ELF-1 (cell line): ENCODE results near the gene RBMS1.

Experiments
- DNase-seq: peaks from one replicate; pipeline ENCODE4 v3.0.0-alpha.2; 2016; ENCODE audit warnings: low read depth, low spot score

Gene RBMS1

GRCh38 chr2:160278101-160278878 lies 215.3 kb downstream of the RBMS1 start:
- DNase-seq: no peak

- no peak for DNase-seq
Measured at GRCh38 chr2:160277151-160277550, 216.5 kb downstream of the RBMS1 start.

- DNase-seq: no peak
Measured at GRCh38 chr2:160275656-160276055, 218.0 kb downstream of the RBMS1 start.

GRCh38 chr2:160271171-160272086 lies 222.2 kb downstream of the RBMS1 start:
- peak; percentile 71 for DNase-seq

- peak; percentile 88 for DNase-seq
Measured at GRCh38 chr2:160270571-160271113, 223.0 kb downstream of the RBMS1 start.

GRCh38 chr2:160269803-160270570 lies 223.6 kb downstream of the RBMS1 start:
- peak; percentile 99 for DNase-seq

GRCh38 chr2:160269365-160269764 lies 224.2 kb downstream of the RBMS1 start:
- DNase-seq: no peak

- DNase-seq: no peak
Measured at GRCh38 chr2:160268151-160268781, 225.3 kb downstream of the RBMS1 start.

- DNase-seq: no peak
Measured at GRCh38 chr2:160267692-160268091, 225.9 kb downstream of the RBMS1 start.

- no peak for DNase-seq
Measured at GRCh38 chr2:160267022-160267421, 226.6 kb downstream of the RBMS1 start.

- DNase-seq: no peak
Measured at GRCh38 chr2:160266037-160266551, 227.5 kb downstream of the RBMS1 start.

- no peak for DNase-seq
Measured at GRCh38 chr2:160264308-160264707, 229.3 kb downstream of the RBMS1 start.

- no peak for DNase-seq
Measured at GRCh38 chr2:160261732-160262131, 231.9 kb downstream of the RBMS1 start.

- DNase-seq: no peak
Measured at GRCh38 chr2:160258492-160258805, 235.2 kb downstream of the RBMS1 start.

GRCh38 chr2:160257743-160258491 lies 235.7 kb downstream of the RBMS1 start:
- DNase-seq: peak; percentile 38

- no peak for DNase-seq
Measured at GRCh38 chr2:160257041-160257742, 236.4 kb downstream of the RBMS1 start.

GRCh38 chr2:160256507-160256906 lies 237.1 kb downstream of the RBMS1 start:
- no peak for DNase-seq

GRCh38 chr2:160255408-160255807 lies 238.2 kb downstream of the RBMS1 start:
- DNase-seq: no peak

GRCh38 chr2:160254189-160254762 lies 239.3 kb downstream of the RBMS1 start:
- DNase-seq: no peak
